ENCODE measurements around the gene KLHL29.

Gene KLHL29

DNA sequence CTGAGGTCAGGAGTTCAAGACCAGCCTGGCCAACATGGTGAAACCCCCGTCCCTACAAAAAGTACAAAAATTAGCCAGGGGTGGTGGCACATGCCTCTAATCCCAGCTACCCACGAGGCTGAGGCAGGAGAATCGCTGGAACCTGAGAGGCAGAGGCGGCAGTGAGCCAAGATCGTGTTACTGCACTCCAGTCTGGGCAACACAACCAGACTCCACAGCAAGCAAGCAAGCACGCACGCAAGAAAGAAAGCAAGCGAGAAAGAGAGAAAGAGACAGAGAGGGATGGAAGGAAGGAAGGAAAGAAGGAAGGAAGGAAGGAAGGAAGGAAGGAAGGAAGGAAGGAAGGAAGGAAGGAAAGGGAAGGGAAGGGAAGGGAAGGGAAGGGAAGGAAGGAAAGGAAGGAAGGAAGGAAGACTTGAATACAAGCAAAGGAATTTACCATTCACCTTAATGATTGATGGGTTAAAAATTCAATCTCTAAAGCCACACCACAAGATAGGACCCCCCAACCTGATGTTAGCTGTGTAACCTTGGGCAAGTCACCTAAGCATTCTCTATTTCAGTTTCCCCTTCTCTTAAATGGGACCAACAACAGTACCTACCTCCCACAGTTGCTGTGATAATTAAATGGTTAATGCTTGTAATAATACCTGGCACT lies 360.2 kb downstream of the KLHL29 start:
- Histone ChIP-seq H3K27ac (no peak overlapping the region), H3K4me3 (no peak overlapping the region)

DNA sequence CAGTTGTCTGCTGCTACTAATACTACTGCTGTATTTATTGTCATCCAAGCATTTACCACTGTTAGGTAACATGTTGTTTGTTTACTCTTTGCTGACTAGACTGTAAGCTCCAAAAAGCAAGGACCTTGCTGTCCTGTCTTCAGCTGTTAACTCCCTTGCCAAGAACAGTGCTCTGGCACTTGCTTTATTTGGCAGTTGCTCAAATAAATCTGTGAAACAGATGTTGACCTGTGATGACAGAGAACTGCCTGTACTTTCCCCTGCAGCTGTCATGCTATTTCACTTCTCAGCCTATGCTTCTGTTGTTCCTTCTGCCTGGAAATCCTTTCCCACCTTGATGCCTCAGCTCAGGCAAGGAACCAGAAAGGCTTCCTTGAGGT lies 360.7 kb downstream of the KLHL29 start:
- Histone ChIP-seq H3K4me3 (no peak overlapping the region), H3K27ac (no peak overlapping the region)

DNA sequence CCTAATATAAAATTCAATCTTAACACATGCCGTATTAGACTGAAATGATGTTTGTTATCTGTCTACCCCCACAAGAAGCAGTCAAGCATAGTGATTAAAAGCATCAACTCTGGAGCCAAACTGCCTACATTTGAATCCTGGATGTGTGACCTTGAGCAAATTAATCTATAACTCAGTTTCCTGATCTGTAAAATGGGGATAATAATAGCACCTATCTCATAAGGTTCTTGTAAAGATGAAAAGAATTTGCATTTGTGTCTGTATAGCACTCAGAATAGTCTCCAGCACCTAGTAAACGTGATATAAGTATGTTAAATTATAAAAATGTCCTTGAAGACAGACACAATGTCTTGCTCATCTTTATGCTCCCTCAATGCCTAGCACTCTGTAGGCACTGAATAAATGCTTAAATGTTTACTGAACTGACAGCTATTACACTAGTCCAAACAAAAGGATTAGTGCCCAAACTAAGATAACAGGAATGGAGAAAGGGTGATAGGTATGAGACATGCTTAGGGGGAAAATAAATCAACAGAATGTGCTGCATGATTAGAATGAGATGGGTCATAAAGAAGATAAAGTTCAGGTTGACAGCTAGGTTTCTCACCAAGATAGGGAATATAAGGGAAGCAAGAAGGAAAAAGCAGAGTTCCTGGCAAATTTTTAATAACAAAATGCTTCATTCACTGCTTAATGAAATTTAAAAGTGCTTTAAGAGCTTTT lies 361.3 kb downstream of the KLHL29 start:
- Histone ChIP-seq H3K4me3 (no peak overlapping the region), H3K27ac (no peak overlapping the region)

DNA sequence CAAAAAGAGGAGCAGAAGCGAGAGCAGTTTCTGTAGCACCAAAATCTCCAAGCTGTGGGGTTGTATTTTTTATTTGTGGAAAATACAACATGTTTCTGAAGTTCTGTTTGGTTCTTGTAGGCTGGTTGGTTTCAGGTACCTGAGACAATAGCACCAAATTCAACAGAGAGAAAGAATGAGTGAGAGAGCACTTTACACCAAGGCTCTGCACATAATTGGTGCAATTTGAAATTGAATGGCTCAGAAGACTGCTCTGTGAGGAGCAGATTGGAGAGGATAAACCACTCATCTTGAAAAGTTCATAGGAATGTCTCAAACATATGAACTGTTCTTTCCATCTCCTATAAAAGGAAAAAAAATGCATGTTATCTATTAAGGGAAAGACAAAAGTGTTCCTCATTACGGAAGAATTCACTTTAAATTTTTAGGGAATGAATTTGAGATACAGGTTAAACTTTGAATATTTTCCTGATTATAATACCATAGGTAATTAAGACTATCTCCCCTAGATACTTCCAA lies 366.8 kb downstream of the KLHL29 start:
- H3K27ac ChIP-seq = no peak overlapping the region
- no peak overlapping the region for H3K4me3 ChIP-seq

DNA sequence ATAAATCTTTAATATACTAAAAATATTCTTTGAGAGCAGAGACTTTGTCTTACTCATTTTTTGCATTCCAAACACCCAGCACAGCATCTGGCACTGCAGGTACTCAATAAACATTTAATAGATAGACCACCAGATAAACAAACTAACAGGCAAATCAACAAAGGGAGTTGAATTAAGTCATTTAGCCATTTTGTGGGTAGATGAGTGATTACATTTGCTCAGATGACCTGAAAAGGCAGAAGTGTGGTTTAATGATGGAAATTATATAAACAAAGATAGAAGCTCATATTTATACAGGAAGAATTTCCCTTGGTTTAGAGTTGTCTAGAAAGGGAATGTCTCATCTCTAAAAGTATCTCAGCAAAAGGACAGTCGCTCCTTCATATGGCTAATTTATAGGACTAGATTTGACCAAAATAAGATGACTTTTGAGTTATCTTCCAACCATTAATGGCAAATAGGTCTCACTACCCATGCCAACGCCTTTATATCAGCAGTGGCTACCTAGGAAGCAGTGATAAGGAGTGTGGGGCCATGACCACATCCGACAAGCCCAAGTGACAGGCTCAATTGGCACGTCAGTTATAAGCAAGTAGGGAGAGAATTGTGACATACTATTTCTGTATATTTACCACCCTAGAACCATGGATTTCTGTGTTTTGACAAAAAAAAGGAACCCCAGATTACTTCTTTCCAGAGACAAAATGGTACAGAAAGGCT lies 368.5 kb downstream of the KLHL29 start:
- no peak overlapping the region for H3K4me3 ChIP-seq
- H3K27ac ChIP-seq = no peak overlapping the region

DNA sequence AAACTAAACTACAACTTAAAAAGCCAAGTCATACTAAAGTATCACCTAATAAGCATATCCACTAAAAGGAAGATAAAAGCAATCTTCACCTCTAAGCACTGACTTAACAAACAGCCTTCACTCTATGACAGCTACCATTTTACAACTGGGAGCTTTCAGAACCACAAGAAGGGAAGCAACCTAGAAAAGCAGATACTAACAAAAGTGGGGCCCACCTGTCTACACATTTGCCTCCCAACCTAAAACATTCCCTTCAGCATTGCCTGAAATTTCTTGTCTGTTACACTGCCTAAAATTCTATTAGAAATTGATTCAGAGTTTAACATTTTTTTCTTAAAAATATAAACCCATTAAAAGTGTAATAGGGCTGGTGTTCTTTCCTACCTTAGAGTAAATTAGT lies 370.0 kb downstream of the KLHL29 start:
- no peak overlapping the region for H3K4me3 ChIP-seq
- no peak overlapping the region for H3K27ac ChIP-seq

DNA sequence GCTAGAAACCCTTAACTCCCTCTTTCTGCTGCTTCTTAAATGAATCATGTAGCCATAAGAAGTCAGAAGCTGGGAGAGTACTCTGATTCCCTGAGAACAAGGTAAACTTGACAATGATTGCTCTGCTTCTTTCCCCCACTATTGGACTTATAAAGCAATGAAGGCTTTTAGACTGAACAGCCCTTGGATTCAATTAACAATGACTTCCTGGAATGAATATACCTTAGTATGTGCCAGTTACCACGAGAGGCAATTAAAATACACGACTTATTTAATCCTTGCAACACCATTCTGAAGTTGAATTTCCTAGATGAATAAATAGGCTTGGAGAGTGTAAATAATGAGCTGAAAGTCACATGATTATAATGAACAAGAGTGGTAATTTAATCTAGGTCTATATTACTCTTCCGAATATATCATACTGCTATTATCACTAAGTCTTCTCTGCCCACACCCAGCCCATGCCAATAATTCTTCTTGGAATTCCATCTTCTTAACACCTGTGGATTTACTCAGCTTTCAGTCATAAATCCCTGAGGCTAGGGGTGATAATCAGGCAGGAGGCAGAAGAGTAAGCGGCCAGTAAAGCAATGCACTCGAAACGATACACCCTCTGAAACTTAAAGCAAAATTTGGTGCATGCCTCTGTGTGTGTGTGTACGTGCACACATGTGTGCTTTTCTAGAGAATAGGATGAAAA lies 371.8 kb downstream of the KLHL29 start:
- no peak overlapping the region for H3K4me3 ChIP-seq
- H3K27ac ChIP-seq = no peak overlapping the region

DNA sequence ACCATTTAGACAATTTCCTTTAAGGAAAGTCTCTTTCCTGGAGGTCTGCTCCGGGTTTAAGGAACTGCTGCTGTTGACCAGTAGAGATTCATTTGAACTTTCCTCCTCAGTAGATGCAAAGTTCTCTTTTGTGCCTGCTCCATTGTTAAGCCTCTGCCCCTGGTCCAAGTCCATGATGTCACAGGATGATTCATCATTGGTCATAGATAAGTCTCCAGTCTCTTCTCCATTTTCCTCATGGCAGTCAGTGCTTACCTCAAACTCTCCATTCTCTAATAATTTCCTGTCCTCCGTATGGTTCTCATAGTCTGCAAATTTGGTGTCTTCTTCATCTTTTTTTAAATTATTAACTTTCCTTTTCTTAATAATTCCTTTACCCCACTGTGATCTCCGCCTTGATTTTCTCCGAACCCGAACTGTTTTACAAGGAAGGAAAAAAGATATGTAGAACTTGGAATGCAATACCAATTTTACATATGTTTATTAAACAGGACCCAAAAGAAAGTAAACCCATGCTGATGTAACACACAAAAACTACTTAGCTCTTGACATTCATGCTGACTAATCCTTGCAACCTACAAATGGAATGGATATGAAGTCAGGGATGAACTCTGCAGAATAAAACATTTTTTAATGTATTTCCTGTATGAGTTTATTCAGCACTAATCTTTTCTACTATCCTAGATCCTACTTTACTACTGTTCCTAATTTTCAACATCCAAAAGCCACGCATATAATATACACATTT lies 372.9 kb downstream of the KLHL29 start:
- Histone ChIP-seq H3K27ac (peak overlapping the region in 1 of 21 experiments; percentile 9), H3K4me3 (no peak overlapping the region)
